Neural cell (in vitro differentiated cells): Measurements from ENCODE around the gene C22orf15.

Experiments
- EP300 ChIP-seq: fragments of 450-650 bp; conservative IDR thresholded peaks from 2 replicates; pipeline ENCODE4 v1.6.1; 2014; ENCODE audit warnings: antibody characterized with exemption, mild to moderate bottlenecking, moderate library complexity; ENCODE audit not compliant: poor library complexity, severe bottlenecking
- EZH2 ChIP-seq: fragments of 200-600, 300-800 bp; shearing (Covaris generic), sonication (generic); IDR thresholded peaks from 2 replicates; pipeline ENCODE4 v1.6.1; 2014; ENCODE audit warnings: antibody characterized with exemption, low read length, borderline replicate concordance, mild to moderate bottlenecking; ENCODE audit not compliant: insufficient read depth, poor library complexity, severe bottlenecking
- MXI1 ChIP-seq: fragments of 450-650 bp; conservative IDR thresholded peaks from 2 replicates; pipeline ENCODE4 v1.6.1; 2014; ENCODE audit warnings: antibody characterized with exemption, mild to moderate bottlenecking; ENCODE audit not compliant: poor library complexity, severe bottlenecking
- POLR2AphosphoS5 ChIP-seq: IDR thresholded peaks from 2 replicates; pipeline ENCODE4 v1.6.1; 2012
- RAD21 ChIP-seq: fragments of 450-650 bp; conservative IDR thresholded peaks from 2 replicates; pipeline ENCODE4 v1.6.1; 2014; ENCODE audit warnings: antibody characterized with exemption, mild to moderate bottlenecking, moderate library complexity
- TAF1 ChIP-seq: IDR thresholded peaks from 2 replicates; pipeline ENCODE4 v1.6.1; 2012; ENCODE audit warnings: low read depth
- TF ChIP-seq, protein P1 (sequence below): fragments of 450-650 bp; IDR thresholded peaks from 2 replicates; pipeline ENCODE4 v1.5.1; 2014; ENCODE audit warnings: antibody characterized with exemption, mild to moderate bottlenecking, moderate library complexity; ENCODE audit not compliant: poor library complexity, severe bottlenecking

DNA sequence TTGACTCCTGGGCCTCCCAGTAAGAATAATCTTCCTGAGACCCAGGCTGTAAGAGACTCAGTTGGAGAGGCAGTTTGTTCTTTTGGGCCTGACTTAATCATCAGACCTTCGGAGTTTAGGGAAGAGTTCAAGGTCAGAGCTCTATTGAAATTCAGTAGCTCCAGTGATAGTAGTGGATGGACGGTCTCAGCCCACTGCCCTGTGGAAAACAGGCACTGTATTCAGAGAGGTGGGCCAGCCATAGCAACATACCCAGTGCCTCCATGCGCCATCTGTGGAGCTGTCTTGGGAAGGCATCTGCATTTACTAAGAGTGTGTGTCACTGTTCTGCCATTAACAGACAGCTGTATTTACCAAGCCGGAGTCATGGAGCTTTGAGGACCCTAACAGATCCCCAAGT, 26.8 kb downstream of the C22orf15 start:
- TF ChIP-seq POLR2AphosphoS5, result no peak
- TF ChIP-seq, protein P1, sequence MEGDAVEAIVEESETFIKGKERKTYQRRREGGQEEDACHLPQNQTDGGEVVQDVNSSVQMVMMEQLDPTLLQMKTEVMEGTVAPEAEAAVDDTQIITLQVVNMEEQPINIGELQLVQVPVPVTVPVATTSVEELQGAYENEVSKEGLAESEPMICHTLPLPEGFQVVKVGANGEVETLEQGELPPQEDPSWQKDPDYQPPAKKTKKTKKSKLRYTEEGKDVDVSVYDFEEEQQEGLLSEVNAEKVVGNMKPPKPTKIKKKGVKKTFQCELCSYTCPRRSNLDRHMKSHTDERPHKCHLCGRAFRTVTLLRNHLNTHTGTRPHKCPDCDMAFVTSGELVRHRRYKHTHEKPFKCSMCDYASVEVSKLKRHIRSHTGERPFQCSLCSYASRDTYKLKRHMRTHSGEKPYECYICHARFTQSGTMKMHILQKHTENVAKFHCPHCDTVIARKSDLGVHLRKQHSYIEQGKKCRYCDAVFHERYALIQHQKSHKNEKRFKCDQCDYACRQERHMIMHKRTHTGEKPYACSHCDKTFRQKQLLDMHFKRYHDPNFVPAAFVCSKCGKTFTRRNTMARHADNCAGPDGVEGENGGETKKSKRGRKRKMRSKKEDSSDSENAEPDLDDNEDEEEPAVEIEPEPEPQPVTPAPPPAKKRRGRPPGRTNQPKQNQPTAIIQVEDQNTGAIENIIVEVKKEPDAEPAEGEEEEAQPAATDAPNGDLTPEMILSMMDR, result peak; percentile 39
- TF ChIP-seq EP300, result no peak
- peak; percentile 11 for TF ChIP-seq RAD21
- TF ChIP-seq TAF1, result no peak
- TF ChIP-seq EZH2, result no peak
- no peak for TF ChIP-seq MXI1
